Glutamatergic neuron (in vitro differentiated cells): ENCODE data around the gene CSNK1G3. TPM values are rescaled to one million over a fixed set of nuclear protein-coding genes. Genes with fewer than 3 reads are reported as not detected.

Experiments used
- DNase-seq: peaks from one replicate; pipeline ENCODE4 v3.0.0; 2022
- H3K27ac Mint-ChIP-seq: one replicate; pipeline ENCODE4 v1.8.0; 2020; ENCODE audit warnings: mild to moderate bottlenecking, mixed read lengths, inconsistent platforms; ENCODE audit not compliant: unreplicated experiment
- H3K27me3 Mint-ChIP-seq: one replicate; pipeline ENCODE4 v1.8.0; 2020; ENCODE audit warnings: mild to moderate bottlenecking, moderate library complexity, mixed read lengths, inconsistent platforms; ENCODE audit not compliant: unreplicated experiment
- H3K36me3 Mint-ChIP-seq: one replicate; pipeline ENCODE4 v1.8.0; 2020; ENCODE audit warnings: mild to moderate bottlenecking, mixed read lengths, inconsistent platforms; ENCODE audit not compliant: unreplicated experiment
- H3K4me1 Mint-ChIP-seq: one replicate; pipeline ENCODE4 v1.8.0; 2020; ENCODE audit warnings: mild to moderate bottlenecking, low read depth, mixed read lengths, inconsistent platforms; ENCODE audit not compliant: unreplicated experiment
- H3K4me3 Mint-ChIP-seq: one replicate; pipeline ENCODE4 v1.8.0; 2020; ENCODE audit warnings: mild to moderate bottlenecking, mixed read lengths, inconsistent platforms; ENCODE audit not compliant: unreplicated experiment
- H3K9me3 Mint-ChIP-seq: one replicate; pipeline ENCODE4 v1.8.0; 2020; ENCODE audit warnings: mild to moderate bottlenecking, moderate library complexity, mixed read lengths, inconsistent platforms; ENCODE audit not compliant: unreplicated experiment
- CTCF ChIP-seq: fragments of 200-600 bp; sonication (generic); IDR thresholded peaks from one replicate; pipeline ENCODE4 v1.5.0; 2021; ENCODE audit not compliant: partially characterized antibody, unreplicated experiment
- total RNA-seq: library from RNA; stranded (reverse); fragmentation: NEBNext Ultra II Directional; extraction: Animal tissue kit (Norgen Biotek cat#: 25700); gene quantifications from one replicate; pipeline ENCODE4 v1.2.1, GENCODE V29; 2021; ENCODE audit not compliant: unreplicated experiment

CSNK1G3 gene
- total RNA-seq, 1 donor from 2014 or later, result 40.2 TPM

GRCh38 chr5:123664961-123665360 is 153.0 kb downstream of the CSNK1G3 start:
- H3K4me1 Mint-ChIP-seq, result no peaks in the 10 kb centered on the region
- DNase-seq, result no peak
- H3K4me3 Mint-ChIP-seq, result no peak overlapping the region
- no peak overlapping the region for H3K27ac Mint-ChIP-seq
- TF ChIP-seq CTCF, result no peak
- H3K9me3 Mint-ChIP-seq, result peaks cover 3% of the 10 kb centered on the region
- no peaks in the 10 kb centered on the region for H3K27me3 Mint-ChIP-seq
- H3K36me3 Mint-ChIP-seq, result peaks cover 9% of the 10 kb centered on the region

- TF ChIP-seq CTCF, result no peak
- peaks cover 3% of the 10 kb centered on the region for H3K9me3 Mint-ChIP-seq
- H3K27ac Mint-ChIP-seq, result no peak overlapping the region
- no peaks in the 10 kb centered on the region for H3K27me3 Mint-ChIP-seq
- H3K4me1 Mint-ChIP-seq, result no peaks in the 10 kb centered on the region
- no peak for DNase-seq
- peaks cover 9% of the 10 kb centered on the region for H3K36me3 Mint-ChIP-seq
- no peak overlapping the region for H3K4me3 Mint-ChIP-seq
Observed at GRCh38 chr5:123665822-123666371, 153.9 kb downstream of the CSNK1G3 start.

Other genes with a start within 250 kb of the CSNK1G3 start
- 8.2 TPM for gene CEP120, start 88.8 kb upstream of the CSNK1G3 start, total RNA-seq